ENCODE results near the gene NUBP1.

Gene NUBP1

DNA sequence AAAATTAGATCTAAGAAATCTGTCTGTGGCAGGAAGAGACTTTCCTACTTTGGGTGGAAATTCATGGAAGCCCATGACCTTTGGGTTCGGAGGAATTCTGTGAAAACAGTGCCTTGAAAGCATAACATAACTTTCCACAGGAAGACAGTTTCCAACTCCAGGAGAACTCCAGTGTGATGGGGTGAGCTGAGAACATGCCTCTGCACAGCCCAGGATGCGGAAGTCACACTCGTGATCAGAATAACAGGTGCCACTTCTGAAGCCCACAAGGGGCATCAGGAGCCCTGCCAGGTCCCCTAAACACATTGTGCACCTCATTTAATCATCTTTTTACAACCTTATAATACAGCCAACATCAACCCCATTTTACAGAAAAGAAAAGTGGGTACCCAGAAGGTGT, 65.2 kb downstream of the NUBP1 start:
- no peak for DNase-seq

DNA sequence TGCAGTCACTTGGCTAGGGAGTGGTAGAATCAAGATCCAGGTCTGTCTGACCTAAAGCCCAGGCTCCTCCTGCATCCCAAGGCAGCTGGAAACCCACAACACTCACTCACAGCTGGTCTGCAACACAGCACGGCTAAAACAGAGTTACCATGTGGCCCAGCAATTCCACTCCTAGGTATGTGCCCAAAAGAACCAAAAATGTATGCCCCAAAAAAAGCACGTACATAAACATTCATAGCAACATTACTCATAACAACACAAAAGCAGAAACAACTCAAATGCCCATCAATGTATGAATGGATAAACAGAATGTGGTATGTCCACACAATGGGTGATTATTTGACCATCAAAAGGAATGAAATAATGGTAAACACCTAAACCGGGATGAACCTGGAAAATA, 66.1 kb downstream of the NUBP1 start:
- DNase-seq: no peak

GRCh38 chr16:10812312-10813098, 68.9 kb downstream of the NUBP1 start:
- DNase-seq: no peak

- DNase-seq: no peak
These were observed 69.4 kb downstream of the NUBP1 start for GRCh38 chr16:10813099-10813455.

DNA sequence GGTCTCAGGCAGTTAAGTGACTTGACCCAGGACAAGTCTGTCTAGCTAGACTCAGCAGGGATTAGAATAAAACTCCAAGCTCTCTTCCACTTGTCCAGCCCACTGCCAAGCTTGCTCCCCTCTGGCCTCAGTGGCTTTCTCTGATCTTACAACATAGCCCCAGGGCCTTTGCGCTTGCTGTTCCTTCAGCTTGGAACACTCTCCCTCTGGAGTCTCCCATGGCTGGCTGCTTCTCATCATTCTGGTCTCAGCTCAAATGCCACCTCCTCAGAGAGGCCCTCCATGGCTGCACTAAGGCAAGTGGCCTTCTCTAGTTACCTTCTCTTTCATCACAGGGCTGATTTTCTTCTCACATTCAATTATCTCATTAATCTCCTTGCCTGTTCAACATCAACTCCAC, 73.9 kb downstream of the NUBP1 start:
- no peak for DNase-seq

DNA sequence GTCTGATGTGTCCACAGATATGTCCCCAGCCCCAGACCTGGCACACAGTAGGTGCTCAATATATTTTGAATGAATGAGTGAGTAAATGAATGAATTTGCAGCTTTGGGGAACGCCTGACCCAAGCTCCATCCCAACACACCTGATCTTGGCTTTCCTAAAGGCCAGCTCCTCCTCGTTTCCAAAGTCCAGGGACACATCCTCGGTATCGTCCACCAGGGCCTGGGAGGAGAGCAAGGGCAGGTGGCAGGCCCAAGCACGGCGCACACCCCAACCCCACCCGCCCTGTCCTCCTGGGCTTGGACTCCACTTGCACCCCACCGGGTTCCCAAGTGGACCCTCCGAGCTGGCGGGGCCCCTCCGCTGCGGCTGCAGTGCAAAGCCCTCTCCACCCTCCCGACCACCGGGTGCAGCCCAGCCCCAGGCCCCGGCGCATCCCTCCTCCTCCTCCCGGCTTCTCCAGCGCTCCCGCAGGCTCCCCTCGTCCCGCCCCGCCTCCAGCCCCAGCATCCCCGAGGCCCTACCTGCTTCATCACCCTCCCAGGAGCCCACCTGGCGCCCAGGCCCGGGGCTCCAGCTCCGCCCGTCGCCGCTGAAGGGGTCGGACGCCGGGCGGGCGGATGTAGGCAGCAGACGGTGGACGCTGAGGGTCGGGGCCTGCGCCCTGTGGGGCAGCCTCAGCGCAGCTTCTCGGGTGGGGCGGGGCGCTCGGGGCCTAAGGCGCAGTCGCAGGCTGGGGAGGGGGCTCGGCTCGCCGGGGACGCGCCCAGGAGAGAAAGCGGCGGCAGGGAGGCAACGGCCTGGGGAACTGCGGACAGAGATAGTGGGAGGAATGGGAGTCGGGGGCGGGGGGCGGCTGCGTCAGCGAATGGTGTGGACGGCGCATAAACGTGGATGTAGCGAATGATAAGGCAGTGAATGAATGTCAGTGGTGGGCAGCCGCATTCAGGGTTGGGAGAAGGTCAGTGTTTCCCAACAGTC, 74.6 kb downstream of the NUBP1 start, which contains the start of gene TVP23A:
TSS of gene TVP23A (minus strand) at position 832 of the 979 bp plus-strand sequence. CDS start at position 531, 301 bp downstream.
- DNase-seq: no peak
